Keratinocyte (primary cell): ENCODE results near the gene SYCE3.

Experiments
- CTCF ChIP-seq, 3 experiments: IDR thresholded peaks in 1 of 3; conservative IDR thresholded peaks in 1 of 3; optimal IDR thresholded peaks in 1 of 3; 2 replicates in 2 of 3; 3 replicates in 1 of 3; pipeline versions ENCODE3 to v1.5.1; 2011; ENCODE audit warnings: low read length in 3 of 3, mild to moderate bottlenecking in 3 of 3, moderate library complexity in 2 of 3, control low read depth in 1 of 3, inconsistent platforms in 1 of 3; ENCODE audit not compliant: insufficient read depth in 2 of 3; ENCODE audit errors: extremely low read depth in 1 of 3
- EZH2 ChIP-seq: IDR thresholded peaks from one replicate; pipeline ENCODE4 v1.6.1; 2012; ENCODE audit warnings: inconsistent platforms, mild to moderate bottlenecking, low read length, moderate library complexity

- no peak for TF ChIP-seq EZH2
- no peak for TF ChIP-seq CTCF (optimal IDR thresholded peaks at IDR 0.05 in 1 of 3, IDR thresholded peaks at IDR 0.05 in 1 of 3, conservative IDR thresholded peaks at IDR 0.05 in 1 of 3; ENCODE audit: extremely low read depth in 1 of 3, insufficient read depth in 2 of 3, low read length in 3 of 3)
These were observed 35.6 kb downstream of the SYCE3 start for GRCh38 chr22:50526834-50527801.
